ENCODE results near the gene MYO16.
A peak's percentile ranks its signal among the peaks of the same experiment; 100 is the strongest.
"Not testable (repeated sequence)": the region's sequence is repeated elsewhere in the genome, so short reads cannot be mapped to it uniquely, and the experiment has no call there.

MYO16 gene

DNA sequence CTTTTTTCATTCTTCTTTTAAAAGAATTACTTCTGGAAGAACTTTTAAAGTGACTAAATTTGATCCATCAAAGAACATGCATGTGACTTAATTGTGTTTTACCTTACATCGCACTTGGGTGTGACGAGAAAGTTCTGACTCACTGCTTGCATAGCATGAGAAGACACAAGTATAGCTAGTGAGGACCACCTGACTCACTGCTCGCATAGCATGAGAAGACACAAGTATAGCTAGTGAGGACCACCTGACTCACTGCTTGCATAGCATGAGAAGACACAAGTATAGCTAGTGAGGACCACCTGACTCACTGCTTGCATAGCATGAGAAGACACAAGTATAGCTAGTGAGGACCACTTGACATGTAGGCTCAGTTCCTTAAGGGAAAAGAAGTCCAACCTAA lies 362.0 kb downstream of the MYO16 start:
- DNase-seq: not testable (repeated sequence)

DNA sequence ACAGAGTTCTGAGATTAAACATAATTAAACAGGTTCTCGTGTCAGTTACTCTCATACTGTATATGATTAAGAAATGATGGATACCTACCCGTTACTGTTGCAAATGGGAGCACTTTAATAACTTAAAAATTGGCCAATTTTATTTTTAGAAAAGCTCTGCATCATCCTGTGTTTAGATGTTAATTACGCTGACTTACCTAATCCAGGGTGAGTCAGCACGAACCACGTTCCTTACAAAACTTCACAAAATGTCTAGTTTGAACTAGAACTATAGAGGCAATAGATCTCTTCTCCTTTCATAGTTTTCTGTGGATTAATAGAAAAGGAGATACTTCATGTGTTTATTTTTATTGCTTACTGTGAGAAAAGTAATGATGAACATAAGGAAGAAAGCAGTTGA lies 363.9 kb downstream of the MYO16 start:
- DNase-seq: no peak

DNA sequence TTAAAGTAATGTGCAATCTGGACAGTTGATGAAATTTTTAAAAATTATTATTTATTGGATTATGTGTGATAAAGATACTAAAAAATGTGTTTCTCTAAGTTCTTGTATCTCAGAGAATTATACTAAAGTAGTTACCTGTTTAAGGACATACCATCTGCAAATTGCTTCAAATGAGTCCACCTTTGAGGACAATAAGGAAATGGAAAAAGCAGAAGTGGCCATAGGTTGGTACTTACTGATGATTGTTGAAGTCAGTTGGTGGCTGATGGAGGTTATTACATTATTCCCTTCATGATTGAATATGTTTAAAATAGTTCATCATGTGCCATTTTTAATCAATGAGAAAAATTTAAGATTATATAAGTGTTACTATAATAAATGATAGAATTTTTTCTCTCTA lies 367.0 kb downstream of the MYO16 start:
- DNase-seq: no peak

DNA sequence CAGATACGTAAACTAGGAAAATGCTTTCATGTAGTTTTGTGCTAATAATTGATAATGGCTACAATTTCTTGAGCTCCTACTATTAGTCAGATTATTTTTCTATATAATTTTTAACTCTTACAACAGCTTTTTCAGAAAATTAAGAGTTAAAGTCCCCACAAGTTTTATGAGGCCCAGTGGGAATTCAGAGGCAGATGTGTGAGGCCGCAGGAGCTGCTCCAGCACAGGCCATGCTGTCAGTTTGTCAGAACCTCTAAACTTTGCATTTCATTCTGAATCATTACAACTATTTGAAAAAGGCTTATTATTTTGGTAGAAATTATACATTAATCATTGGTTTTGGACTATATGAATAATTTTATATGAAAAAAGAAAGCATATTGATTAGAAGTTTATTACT lies 370.8 kb downstream of the MYO16 start:
- DNase-seq: no peak

DNA sequence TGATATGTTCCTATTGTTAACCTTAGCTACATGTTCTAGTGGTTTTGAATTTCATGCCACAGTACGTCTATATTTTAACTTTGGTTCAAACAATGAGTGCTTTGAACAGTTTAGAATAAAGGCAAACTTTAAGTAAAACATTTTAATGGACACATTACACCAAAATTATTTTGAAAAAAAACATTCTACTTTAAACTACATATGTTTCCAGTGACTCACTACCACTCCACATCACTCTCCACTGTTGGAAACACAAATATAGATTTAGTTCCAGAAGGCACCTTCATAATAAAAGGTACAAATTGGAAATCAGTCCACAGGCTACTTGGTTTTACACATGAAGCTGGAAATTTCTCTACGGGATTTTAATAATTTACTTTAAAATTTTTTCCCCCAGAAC lies 373.5 kb downstream of the MYO16 start:
- DNase-seq: no peak

DNA sequence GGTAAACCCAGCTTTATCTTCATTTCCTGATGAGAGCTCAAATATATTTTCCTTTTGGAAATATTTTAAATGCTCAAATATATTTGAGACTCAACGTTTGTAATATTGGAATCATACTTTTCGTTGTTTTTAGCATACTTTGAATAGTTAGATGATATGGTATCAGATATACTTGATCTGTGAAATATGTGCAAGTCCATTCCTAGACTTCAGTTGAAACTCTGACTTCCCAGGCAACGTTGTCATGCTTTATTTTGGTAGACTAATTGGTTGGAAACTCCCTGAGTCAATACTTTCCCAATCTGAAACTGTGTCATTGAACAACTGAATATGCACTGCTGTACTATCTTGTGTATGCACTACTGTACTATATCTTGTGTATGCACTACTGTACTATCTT lies 378.5 kb downstream of the MYO16 start:
- DNase-seq: no peak

DNA sequence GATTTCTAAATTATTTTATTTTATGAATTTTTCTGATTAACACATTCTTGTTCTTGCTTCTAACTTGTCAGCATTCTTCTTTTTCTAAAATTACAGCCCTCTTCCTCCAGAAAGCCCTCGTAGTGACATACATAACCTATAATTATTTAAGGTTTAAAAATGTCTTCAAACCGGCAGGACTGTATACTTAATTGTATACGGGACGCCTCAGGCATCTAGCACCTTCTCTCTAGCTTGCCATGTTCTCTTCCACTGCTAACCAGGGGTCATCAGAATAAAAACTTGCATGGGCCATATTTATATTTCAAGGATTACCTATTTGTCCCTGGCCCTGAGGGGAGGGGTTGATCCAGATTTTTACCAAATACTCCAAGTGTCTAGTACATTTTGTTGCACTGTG lies 380.3 kb downstream of the MYO16 start:
- no peak for DNase-seq

DNA sequence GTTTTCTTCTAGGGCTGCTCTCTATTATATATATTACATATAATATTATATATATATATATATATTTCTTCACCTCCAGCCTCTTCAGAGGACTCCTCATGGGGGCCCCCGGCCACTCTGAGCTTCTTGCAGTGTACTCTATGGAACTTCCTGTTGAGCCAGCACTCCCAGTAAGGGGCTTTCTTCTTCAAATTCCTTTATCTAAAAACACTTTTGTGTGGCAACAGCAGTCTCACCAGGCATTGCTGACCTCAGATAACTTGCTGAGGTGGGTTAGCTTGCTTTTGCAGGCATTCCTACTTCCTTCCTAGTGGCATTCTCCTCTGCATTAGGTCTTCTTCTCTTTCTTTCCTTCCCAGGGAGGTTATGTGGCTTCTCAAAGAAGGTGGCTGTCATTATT lies 381.5 kb downstream of the MYO16 start:
- no peak for DNase-seq

DNA sequence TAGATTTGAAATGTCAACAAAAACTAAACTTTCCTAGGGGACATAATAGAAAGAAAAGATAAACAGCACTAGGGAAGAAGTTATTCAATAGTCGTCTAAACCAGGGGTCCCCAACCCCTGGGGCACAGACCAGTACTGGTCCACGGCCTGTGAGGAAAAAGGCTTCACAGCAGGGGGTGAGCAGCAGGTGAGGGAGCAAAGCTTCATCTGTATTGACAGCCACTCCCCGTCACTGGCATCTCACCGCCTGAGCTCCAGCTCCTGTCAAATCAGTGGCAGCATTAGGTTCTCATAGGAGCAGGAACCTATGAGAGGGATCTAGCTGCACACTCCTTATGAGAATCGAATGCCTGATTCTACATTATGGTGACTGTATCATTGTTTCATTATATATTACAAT lies 382.7 kb downstream of the MYO16 start:
- DNase-seq: no peak

DNA sequence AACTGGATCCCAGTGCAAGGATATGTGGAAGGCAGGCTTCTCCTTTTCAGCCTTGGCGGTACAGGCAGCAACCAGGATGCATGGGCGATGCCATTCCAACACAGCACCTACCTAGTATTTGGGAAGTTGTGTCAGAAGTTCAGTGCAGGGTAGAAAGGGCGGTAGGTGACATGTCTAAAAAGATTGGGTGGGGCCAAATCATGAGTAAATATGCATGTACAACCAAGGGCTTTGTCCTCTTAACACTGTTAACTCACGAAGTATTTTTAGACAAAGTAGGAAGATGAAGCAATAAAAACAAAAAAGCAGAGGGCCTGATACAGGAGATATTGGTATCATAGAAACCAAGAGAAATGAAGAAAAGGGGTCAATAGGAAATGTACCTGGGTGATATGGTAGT lies 392.1 kb downstream of the MYO16 start:
- no peak for DNase-seq

DNA sequence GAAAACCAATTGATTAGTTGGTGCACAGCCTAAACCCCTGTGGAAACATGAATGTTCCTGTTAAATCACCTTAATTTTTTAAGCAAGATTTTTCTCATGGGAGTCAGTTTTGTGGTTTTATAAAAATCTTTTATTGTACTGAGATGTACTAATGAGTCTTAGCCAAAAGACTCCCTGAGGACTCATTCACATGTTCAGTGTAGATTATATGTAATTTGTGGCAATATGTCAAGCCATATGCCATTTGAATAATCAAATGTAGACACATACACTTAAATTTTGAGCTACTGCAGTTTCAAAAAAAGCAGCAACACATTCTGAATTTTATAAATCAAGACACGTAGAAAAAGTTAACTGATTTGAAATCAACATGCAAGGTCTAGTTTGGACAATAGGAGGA lies 395.2 kb downstream of the MYO16 start:
- DNase-seq: no peak

DNA sequence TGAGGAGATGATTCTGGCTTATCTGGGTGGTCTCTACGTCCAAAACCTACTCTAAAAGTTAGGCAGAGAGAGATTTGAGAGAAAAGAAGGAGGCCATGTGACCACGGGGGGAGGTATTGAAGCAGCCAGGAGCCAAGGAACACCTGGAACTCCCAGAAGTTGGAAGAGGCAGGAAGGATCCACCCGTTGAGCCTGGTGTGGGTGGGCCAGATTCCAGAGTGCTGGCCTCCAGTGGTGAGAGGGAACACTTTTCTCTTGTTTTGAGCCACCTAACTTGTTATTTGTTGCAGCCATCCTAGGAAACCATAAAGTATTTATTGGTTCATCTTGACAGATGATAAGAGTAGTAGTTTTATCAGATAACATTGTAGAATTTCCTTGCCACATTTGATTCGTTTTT lies 396.9 kb downstream of the MYO16 start:
- DNase-seq: no peak

DNA sequence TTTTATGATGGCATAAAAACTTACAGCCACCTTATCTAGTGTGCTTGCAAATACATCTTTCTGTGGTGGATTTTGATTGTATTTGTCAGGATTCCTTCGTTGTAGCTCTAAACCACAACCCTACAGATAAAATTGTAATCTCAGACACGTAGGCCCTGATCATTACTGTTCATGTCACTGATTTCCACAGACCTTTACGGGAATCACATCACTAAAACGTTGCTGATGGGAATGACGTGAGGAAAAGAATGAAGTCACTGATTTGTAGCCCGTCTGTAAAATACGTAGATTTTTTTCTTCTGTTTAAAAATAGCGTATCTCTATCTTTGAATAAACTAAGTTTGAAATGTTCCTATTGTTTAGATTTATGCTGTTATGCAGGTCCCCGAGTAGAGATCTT lies 399.2 kb downstream of the MYO16 start:
- no peak for DNase-seq

DNA sequence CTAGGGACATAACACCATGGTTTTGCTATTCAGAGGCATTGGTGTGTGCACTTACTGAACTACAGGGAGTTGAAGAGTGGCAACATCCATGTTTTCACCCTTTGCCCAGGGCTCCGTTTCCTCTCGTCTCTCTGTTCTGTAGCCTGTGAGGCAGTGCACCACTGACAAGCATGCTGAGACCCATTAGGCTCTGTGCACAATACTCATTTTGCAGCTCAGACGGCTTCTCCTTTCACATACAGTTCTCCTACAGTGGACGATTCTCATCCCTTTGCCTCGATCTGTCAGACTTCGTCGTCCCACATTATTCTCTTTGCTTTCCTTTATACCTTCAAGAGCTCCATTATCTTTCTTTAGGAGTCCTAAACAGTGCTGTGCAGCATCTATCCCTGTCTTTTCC lies 403.7 kb downstream of the MYO16 start:
- DNase-seq: no peak

DNA sequence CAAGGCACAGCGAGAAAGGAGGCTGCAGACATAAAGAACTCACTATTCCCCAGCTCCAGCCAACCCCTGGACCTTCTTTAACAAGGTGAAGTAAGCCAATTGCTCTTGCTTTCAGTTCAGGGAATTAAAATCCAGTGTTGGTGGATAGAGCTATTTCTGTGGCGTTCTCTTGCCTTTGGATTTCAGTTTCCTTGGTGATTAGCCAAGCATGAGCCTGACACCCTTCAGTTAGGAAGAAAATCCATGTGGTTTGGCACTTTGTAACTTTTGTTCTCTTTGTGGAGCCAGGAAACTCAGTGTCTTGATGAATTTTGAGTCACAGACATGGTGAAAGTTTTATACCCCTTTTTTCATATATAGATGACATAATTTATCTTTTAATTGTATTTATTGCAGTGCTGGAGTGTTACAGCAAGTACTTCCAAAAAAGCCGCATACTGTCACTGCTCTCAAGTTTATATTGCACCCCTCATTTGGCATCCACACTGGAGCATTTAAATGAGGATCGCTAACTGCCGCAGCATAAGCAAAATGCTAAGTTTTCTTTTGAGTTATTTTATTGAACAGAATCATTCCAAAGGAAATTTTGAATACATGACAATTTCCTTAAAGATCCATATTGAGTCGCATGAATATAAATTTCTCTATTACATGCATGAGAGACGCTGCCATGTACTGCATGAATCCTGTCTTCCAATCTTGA lies 406.8 kb downstream of the MYO16 start:
- peak; percentile 36 for DNase-seq

DNA sequence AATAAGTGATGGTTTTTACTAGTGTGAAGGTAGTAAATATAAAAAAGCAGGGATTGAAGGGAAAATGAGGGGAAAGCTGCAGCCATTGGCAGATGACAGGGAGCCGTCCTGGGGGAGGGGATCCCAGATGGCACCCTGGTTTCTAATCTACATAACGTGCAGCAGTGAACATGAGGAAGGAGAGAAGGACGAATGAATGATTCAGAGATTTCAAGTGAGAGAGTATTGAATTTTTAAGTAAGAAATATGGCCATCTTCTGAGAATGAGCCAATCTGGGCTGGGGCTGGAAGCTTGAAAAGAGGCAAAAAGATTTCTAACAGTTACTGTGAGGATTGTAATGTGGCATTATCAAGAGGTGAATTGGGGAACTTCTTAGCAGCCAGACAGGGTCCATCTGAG lies 414.2 kb downstream of the MYO16 start:
- no peak for DNase-seq

DNA sequence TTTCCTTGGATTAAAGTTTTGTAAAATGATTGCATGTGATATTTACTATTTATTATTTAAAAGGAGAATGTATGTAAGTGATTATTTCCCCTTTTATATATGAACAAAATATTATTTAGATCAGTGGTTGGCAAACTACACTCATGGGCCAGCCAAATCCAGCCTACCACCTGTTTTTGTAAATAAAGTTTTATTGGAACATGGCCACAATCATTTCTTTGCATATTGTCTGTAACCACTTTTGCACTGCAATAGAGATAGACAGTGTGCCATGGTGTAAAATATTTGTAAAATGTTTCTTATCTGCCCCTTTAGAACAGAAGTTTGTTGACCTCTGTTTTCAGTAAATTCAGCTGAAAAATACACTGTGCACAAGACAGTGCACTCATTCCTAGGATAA lies 426.4 kb downstream of the MYO16 start:
- DNase-seq: no peak

DNA sequence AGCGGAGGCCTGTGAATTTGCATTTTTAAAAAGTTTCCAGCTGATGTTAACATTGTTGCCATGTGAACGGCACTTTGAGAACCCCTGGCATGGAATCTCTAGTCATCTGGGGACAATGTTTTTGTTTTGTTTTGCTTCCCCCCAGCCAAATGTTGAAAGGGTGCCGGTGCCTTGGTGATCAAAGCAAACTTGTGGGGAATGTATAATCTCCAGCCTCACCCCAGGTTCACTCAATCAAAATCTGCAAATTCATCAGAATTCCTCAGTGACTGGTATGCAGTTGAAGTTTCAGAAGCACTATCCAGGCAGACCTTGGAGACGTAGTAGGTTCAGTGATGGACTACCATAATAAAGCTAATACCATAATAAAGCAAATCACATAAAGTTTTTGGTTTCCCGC lies 428.7 kb downstream of the MYO16 start:
- DNase-seq: no peak

DNA sequence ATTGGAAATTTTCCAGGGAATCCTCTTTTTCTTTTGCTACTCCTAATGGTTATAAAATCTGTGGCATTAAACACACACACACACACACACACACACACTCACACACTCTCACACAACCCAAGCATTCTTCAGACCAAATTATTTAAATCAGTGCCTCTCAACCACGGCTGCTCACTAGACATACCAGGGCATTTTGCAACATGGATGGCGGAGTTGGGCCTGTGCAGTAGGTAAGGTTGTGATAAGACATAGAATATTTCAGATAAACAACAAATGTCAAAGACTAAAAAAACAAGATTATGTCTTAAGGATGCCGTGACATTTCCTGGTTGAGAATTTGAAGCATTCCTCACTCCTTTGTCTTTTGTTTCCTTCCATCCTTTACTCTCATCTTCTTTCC lies 443.1 kb downstream of the MYO16 start:
- DNase-seq: no peak

DNA sequence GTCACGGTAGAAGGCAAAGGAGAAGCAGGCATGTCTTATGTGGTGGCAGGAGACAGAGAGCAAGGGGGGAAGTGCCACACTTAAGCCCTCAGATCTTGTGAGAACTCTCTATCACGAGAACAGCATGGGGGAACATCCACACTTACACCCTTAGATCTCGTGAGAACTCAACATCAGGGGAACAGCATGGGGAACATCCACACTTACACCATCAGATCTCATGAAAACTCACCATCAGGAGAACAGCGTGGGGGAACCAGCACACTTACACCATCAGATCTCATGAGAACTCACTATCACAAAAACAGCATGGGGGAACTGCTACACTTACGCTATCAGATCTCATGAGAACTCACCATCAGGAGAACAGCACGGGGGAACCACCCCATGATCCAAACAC lies 445.0 kb downstream of the MYO16 start:
- no peak for DNase-seq

DNA sequence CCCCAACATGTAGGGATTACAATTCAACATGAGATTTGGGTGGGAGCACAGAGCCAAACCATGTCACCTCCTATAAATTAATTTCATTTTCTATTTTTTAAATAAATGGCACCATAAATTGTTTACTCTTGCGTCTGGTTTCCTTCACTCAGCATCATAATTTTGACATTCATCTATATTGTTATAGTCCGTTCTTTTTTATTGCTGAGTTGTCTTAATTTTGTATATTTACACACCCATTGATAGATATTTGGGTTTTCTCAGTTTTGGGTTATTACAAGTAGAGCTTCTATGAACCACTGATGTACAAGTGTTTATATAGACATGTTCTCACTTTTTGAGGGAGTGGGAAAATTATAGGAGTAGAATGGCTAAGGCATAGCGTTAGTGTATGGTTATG lies 445.4 kb downstream of the MYO16 start:
- DNase-seq: no peak

DNA sequence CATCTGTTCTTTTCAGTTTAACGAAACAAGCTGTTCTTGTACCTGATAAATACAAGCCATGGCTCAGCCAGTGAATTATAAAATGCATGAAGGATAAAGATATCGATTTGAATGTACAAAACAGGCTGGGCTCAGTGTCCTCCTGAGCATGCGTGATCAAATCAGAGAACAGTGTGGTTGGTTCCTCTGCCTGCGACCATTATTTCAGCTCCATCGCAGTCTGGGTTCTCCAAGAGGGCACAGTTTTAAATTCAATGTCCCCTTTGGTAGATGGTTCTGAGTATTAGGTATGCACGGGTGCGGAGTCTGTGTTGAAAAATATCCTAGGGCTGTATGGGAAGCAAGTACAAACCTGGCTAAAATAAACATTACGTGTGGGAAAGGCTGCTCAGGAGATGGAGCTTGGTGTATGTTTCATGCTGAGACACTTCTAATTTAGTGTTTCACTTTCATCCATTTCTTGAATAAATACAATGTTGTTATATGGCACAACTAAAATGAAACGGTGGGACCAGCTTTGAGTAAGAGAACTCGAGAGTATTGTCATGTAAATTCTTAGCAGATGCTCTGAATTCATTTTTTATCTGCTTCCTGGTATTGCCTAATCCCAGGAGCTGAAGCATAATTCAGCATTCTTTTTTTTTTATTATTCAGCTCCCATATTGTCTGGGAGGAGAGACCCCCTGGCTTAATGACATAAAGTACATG lies 458.7 kb downstream of the MYO16 start:
- DNase-seq: no peak

DNA sequence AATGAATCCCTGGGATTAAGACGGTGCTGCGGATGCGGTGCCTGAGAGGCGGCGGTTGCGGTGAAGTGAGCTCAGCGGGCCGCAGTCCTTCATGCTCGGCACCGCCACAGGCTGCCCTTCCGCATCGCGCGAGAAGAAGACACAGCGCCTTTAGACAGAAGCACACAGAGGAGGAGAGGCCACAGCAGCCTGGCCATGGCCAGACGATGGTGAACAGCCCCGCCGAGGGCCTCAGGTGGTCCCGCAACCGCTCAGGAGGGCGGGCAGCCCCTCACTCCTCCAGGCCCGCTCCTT lies 459.2 kb downstream of the MYO16 start:
- no peak for DNase-seq

DNA sequence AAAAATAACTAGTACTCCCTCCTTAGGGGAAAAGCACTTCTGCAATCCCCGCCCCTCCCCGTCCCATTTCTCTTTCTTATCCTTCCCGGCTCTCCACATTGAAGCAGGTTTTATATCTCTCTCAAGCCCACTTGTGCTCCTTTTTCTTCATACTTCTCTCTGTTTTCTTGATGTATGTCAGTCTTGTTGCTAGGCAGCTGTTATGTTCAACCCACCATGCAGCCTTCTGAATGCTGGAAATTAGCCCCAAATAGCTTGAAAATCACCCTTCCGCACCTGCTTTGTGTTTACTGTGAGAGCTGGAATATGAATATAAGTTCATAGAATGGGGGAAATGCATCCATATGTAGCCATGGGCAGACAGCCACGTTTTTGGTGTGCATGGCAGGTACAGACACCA lies 461.4 kb downstream of the MYO16 start:
- no peak for DNase-seq

DNA sequence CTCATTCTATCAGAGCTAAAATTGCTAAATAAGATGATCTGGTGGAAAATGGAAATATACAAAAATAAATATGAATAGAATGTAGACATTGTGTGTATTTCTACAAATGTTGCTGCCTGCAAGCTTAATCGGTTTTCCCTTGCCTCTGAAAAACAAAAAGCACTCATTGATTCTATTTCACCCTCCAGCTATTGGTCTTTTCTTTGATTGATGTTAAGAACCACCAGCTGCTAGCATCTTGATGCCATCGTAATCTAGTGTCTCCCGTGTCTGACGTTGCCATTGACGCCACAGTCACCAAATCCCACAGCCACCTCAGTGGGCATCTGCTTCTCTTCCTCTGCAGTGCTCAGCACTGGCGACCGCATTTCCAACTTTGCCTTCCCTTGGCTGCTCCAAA lies 461.8 kb downstream of the MYO16 start:
- no peak for DNase-seq
